ENCODE results near the gene TNS4. TPM values are rescaled to one million over a fixed set of nuclear protein-coding genes. Genes with fewer than 3 reads are reported as not detected.

Gene TNS4
- total and polyA plus RNA-seq, 9 of the 15 experiments (the other 6 are each of a cell fraction or from before 2014, with no cell fraction given) = 0.04 to 0.73 (median 0.24) TPM; not detected in 1

DNA sequence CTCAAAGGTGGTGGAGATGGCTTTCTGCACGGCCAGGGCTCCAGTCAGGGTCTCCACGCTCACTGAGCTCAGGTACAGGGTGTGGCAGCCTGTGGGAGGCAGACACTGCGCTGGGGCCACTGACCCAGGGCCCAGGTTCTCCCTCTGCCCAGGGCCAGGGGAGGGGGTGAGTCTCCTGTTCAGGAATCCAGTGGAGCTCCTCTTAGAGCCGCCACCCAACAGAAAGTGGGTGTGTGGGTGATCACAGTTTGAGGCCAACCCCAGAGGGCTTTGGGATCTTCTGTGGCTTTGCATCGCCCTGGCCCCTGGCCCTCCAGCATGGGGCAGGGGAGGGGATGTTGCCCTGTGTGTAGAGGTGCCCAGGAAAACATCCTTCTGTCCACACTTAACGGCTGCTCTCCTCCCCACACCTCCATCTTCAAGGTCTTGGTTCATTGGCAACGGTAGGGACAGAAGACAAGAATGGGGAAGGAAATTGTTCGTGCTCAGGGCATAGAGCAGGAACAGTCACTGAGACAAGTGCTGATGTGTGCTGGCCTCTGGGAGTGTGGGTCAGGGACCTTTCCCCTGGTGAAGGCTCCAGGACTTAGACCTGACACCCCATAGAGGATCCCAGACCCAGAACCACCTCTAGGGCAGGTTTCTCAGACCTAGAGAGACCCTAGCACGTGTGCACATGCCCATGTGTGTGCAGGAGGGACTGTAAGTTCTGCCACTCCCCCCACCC lies 21.5 kb downstream of the TNS4 start (continued):
- TF ChIP-seq HNRNPK (IDR thresholded peaks at IDR 0.05; ENCODE audit: low read depth, low read length, poor library complexity, severe bottlenecking) = no peak
- TF ChIP-seq, protein P1, sequence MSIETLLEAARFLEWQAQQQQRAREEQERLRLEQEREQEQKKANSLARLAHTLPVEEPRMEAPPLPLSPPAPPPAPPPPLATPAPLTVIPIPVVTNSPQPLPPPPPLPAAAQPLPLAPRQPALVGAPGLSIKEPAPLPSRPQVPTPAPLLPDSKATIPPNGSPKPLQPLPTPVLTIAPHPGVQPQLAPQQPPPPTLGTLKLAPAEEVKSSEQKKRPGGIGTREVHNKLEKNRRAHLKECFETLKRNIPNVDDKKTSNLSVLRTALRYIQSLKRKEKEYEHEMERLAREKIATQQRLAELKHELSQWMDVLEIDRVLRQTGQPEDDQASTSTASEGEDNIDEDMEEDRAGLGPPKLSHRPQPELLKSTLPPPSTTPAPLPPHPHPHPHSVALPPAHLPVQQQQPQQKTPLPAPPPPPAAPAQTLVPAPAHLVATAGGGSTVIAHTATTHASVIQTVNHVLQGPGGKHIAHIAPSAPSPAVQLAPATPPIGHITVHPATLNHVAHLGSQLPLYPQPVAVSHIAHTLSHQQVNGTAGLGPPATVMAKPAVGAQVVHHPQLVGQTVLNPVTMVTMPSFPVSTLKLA (conservative IDR thresholded peaks at IDR 0.05) = no peak
- no peak for TF ChIP-seq NR1H2 (CRISPR knock-in tag; IDR thresholded peaks at IDR 0.05)
- TF ChIP-seq FOSL1 (tag; conservative IDR thresholded peaks at IDR 0.05) = no peak
- TF ChIP-seq, protein P2, sequence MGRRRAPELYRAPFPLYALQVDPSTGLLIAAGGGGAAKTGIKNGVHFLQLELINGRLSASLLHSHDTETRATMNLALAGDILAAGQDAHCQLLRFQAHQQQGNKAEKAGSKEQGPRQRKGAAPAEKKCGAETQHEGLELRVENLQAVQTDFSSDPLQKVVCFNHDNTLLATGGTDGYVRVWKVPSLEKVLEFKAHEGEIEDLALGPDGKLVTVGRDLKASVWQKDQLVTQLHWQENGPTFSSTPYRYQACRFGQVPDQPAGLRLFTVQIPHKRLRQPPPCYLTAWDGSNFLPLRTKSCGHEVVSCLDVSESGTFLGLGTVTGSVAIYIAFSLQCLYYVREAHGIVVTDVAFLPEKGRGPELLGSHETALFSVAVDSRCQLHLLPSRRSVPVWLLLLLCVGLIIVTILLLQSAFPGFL (CRISPR knock-in tag; IDR thresholded peaks at IDR 0.05) = no peak
- TF ChIP-seq ZKSCAN1 (IDR thresholded peaks at IDR 0.05; ENCODE audit: low read depth, low read length) = no peak
- no peak for TF ChIP-seq SIN3A (IDR thresholded peaks at IDR 0.05; ENCODE audit: borderline replicate concordance in 2 of 2, control insufficient read depth in 1 of 2, low read depth in 2 of 2, low read length in 2 of 2)
- no peak for TF ChIP-seq MAFK (IDR thresholded peaks at IDR 0.05; ENCODE audit: low read length)
- TF ChIP-seq TCFL5 (CRISPR knock-in tag; conservative IDR thresholded peaks at IDR 0.05) = no peak
- TF ChIP-seq, protein P3, sequence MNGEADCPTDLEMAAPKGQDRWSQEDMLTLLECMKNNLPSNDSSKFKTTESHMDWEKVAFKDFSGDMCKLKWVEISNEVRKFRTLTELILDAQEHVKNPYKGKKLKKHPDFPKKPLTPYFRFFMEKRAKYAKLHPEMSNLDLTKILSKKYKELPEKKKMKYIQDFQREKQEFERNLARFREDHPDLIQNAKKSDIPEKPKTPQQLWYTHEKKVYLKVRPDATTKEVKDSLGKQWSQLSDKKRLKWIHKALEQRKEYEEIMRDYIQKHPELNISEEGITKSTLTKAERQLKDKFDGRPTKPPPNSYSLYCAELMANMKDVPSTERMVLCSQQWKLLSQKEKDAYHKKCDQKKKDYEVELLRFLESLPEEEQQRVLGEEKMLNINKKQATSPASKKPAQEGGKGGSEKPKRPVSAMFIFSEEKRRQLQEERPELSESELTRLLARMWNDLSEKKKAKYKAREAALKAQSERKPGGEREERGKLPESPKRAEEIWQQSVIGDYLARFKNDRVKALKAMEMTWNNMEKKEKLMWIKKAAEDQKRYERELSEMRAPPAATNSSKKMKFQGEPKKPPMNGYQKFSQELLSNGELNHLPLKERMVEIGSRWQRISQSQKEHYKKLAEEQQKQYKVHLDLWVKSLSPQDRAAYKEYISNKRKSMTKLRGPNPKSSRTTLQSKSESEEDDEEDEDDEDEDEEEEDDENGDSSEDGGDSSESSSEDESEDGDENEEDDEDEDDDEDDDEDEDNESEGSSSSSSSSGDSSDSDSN (IDR thresholded peaks at IDR 0.05; ENCODE audit: borderline replicate concordance in 1 of 2, low read depth in 2 of 2, low read length in 2 of 2) = no peak
- TF ChIP-seq SOX6 (IDR thresholded peaks at IDR 0.05) = no peak
- TF ChIP-seq TOE1 (IDR thresholded peaks at IDR 0.05; ENCODE audit: borderline replicate concordance) = no peak
- no peak for TF ChIP-seq TOE1 (CRISPR knock-in tag; IDR thresholded peaks at IDR 0.05; ENCODE audit: borderline replicate concordance, low read depth)
- TF ChIP-seq FOS (IDR thresholded peaks at IDR 0.05; ENCODE audit: extremely low read depth, insufficient read length) = no peak
- TF ChIP-seq PHF8 (IDR thresholded peaks at IDR 0.05; ENCODE audit: borderline replicate concordance, low read length) = no peak
- TF ChIP-seq TBL1XR1 (IDR thresholded peaks at IDR 0.05; ENCODE audit: low read length in 2 of 2) = no peak

Data from K562 (cell line).